Measurements from ENCODE around the gene LDB3.

The LDB3 gene

DNA sequence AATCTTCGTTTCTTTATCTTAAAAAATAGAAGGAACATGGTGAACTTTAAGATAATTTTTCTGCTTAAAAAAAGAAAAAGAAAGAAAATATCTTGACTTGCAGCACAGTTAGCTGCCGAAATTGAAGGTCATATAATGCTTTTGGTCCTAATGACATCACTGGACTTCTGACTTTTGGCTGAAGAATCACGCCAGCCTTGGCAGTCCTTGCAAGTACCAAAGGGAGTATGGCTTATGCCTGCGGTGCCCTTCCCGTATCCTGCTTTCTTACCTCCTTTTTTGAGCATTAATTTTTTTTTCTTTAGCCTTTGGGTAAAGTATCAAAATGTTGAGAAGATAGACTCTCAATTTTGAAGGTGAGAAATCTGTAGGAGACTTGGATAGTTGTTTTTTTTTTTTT lies 95.1 kb downstream of the LDB3 start:
- no peak overlapping the region for H3K4me3 ChIP-seq (ENCODE audit: control insufficient read depth, low read depth, low read length)
- no peak for DNase-seq (ENCODE audit: low read depth)
- TF ChIP-seq, protein P1, sequence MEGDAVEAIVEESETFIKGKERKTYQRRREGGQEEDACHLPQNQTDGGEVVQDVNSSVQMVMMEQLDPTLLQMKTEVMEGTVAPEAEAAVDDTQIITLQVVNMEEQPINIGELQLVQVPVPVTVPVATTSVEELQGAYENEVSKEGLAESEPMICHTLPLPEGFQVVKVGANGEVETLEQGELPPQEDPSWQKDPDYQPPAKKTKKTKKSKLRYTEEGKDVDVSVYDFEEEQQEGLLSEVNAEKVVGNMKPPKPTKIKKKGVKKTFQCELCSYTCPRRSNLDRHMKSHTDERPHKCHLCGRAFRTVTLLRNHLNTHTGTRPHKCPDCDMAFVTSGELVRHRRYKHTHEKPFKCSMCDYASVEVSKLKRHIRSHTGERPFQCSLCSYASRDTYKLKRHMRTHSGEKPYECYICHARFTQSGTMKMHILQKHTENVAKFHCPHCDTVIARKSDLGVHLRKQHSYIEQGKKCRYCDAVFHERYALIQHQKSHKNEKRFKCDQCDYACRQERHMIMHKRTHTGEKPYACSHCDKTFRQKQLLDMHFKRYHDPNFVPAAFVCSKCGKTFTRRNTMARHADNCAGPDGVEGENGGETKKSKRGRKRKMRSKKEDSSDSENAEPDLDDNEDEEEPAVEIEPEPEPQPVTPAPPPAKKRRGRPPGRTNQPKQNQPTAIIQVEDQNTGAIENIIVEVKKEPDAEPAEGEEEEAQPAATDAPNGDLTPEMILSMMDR (conservative IDR thresholded peaks at IDR 0.05; ENCODE audit: control insufficient read depth, insufficient read depth, low read depth, low read length), result no peak

- no peak for DNase-seq (ENCODE audit: low read depth)
- H3K4me3 ChIP-seq (ENCODE audit: control insufficient read depth, low read depth, low read length), result no peak overlapping the region
- TF ChIP-seq, protein P1 (conservative IDR thresholded peaks at IDR 0.05; ENCODE audit: control insufficient read depth, insufficient read depth, low read depth, low read length), result no peak
Observed at GRCh38 chr10:86765548-86765947, 97.2 kb downstream of the LDB3 start.

GRCh38 chr10:86768412-86769062 lies 100.2 kb downstream of the LDB3 start:
- no peak for DNase-seq (ENCODE audit: low read depth)
- H3K4me3 ChIP-seq (ENCODE audit: control insufficient read depth, low read depth, low read length), result no peak overlapping the region
- TF ChIP-seq, protein P1 (conservative IDR thresholded peaks at IDR 0.05; ENCODE audit: control insufficient read depth, insufficient read depth, low read depth, low read length), result no peak

- TF ChIP-seq, protein P1 (conservative IDR thresholded peaks at IDR 0.05; ENCODE audit: control insufficient read depth, insufficient read depth, low read depth, low read length), result no peak
- DNase-seq (ENCODE audit: low read depth), result no peak
- H3K4me3 ChIP-seq (ENCODE audit: control insufficient read depth, low read depth, low read length), result no peak overlapping the region
Observed at GRCh38 chr10:86769991-86770390, 101.7 kb downstream of the LDB3 start.

DNA sequence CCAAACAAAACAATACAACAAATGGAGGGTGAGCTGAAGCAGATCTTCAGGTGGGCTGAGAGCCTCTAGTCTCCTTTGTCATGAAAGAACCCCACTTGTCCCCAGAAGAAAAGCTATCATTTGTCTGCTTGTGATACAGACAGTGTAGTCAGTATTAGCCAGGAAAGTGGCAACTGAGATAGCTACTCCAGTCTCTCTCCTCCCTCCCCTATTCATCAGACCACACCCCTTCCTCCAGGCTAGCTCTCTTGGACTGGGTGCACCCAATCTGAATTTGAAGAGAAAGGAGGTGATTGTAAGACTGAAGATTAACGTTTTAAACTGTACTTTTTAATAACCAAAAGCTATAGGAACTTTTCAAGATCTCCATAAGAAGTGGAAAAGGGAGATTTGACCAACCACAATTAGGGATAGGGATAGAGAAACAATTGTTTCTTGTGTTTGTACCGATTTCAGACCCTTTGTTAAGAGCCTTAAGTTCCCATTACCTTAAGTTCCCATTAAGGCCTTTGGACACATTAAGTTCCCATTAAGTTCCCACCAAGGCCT lies 102.2 kb downstream of the LDB3 start:
- H3K4me3 ChIP-seq (ENCODE audit: control insufficient read depth, low read depth, low read length), result no peak overlapping the region
- TF ChIP-seq, protein P1 (conservative IDR thresholded peaks at IDR 0.05; ENCODE audit: control insufficient read depth, insufficient read depth, low read depth, low read length), result no peak
- DNase-seq (ENCODE audit: low read depth), result no peak

DNA sequence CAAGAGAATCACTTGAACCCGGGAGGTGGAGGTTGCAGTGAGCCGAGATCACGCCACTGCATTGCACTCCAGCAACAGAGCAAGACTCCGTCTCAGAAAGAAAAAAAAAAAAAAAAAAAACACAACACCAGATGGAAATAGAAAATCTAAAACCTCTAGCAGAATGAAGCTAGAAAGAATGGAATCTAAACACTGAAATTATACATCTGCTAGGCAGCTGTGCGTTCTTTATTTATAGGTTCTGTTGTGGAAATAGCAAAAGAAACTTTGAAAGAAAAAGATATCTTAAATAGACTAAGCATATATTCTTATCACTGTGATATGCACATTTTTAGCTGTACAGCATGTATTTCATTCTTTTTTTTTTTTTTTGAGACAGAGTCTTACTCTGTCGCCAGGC lies 105.2 kb downstream of the LDB3 start:
- no peak overlapping the region for H3K4me3 ChIP-seq (ENCODE audit: control insufficient read depth, low read depth, low read length)
- TF ChIP-seq, protein P1 (conservative IDR thresholded peaks at IDR 0.05; ENCODE audit: control insufficient read depth, insufficient read depth, low read depth, low read length), result no peak
- DNase-seq (ENCODE audit: low read depth), result no peak

All from fibroblast of mammary gland (primary cell).